GM12865 (cell line): ENCODE data around the gene JADE1.
A peak's percentile ranks its signal among the peaks of the same experiment; 100 is the strongest.

Experiments
- DNase-seq: peaks from one replicate; pipeline ENCODE4 v3.0.0; 2010; ENCODE audit warnings: low read depth
- H3K4me3 ChIP-seq: 2 replicates; pipeline ENCODE4 v1.5.1; 2011; ENCODE audit warnings: mild to moderate bottlenecking, low read depth, low read length, control low read depth
- CTCF ChIP-seq: IDR thresholded peaks from 2 replicates; pipeline ENCODE4 v1.5.1; 2011; ENCODE audit warnings: low read length, control low read depth, low read depth, inconsistent platforms; ENCODE audit not compliant: insufficient read depth; ENCODE audit errors: missing control alignments

Gene JADE1

GRCh38 chr4:128810331-128810870, 901 bp downstream of the JADE1 start:
- peak; percentile 77 for DNase-seq
- TF ChIP-seq CTCF: no peak
- H3K4me3 ChIP-seq: peak overlapping the region; percentile 91

- H3K4me3 ChIP-seq: peak overlapping the region; percentile 91
- TF ChIP-seq CTCF: no peak
- DNase-seq: peak; percentile 94
Measured at GRCh38 chr4:128810871-128811570, 1.5 kb downstream of the JADE1 start.

- DNase-seq: peak; percentile 97
- peak overlapping the region; percentile 91 for H3K4me3 ChIP-seq
- no peak for TF ChIP-seq CTCF
Measured at GRCh38 chr4:128811571-128812441, 2.3 kb downstream of the JADE1 start.

GRCh38 chr4:128812442-128813235, 3.1 kb downstream of the JADE1 start:
- no peak for TF ChIP-seq CTCF
- peak; percentile 76 for DNase-seq
- peak overlapping the region; percentile 83 for H3K4me3 ChIP-seq

- TF ChIP-seq CTCF: no peak
- H3K4me3 ChIP-seq: no peak overlapping the region
- DNase-seq: no peak
Measured at GRCh38 chr4:128813965-128814364, 4.5 kb downstream of the JADE1 start.

GRCh38 chr4:128818442-128818841, 8.9 kb downstream of the JADE1 start:
- TF ChIP-seq CTCF: no peak
- no peak overlapping the region for H3K4me3 ChIP-seq
- DNase-seq: no peak
